Muscle of leg (tissue), 11 donors: Measurements from ENCODE around the gene ZNF627. TPM values are rescaled to one million over a fixed set of nuclear protein-coding genes. Genes with fewer than 3 reads are reported as not detected.
"Not testable (repeated sequence)": the region's sequence is repeated elsewhere in the genome, so short reads cannot be mapped to it uniquely, and the experiment has no call there.

Source experiments
- DNase-seq: peaks from one replicate; pipeline ENCODE4 v3.0.0; 2013
- H3K27ac ChIP-seq: one replicate; pipeline ENCODE4 v1.5.1; 2013; ENCODE audit warnings: mild to moderate bottlenecking, low read length, control low read depth
- H3K27me3 ChIP-seq: one replicate; pipeline ENCODE4 v1.6.1; 2013; ENCODE audit warnings: low read length; ENCODE audit not compliant: control insufficient read depth, insufficient read depth
- H3K36me3 ChIP-seq: one replicate; pipeline ENCODE4 v1.6.1; 2013; ENCODE audit warnings: low read length; ENCODE audit not compliant: control insufficient read depth, insufficient read depth
- H3K4me1 ChIP-seq: one replicate; pipeline ENCODE4 v1.6.1; 2013; ENCODE audit warnings: low read length; ENCODE audit not compliant: control insufficient read depth, insufficient read depth
- H3K4me3 ChIP-seq: one replicate; pipeline ENCODE4 v1.5.1; 2013; ENCODE audit warnings: low read length, control low read depth
- H3K9me3 ChIP-seq: replicated peaks from 2 replicates; pipeline ENCODE4 v1.6.1; 2013; ENCODE audit warnings: low read depth, low read length; ENCODE audit not compliant: control insufficient read depth
- WGBS: methylation state at CpG from one replicate; pipeline ENCODE4 v1.1.5; 2013; ENCODE audit warnings: missing lambda C conversion rate; ENCODE audit not compliant: insufficient coverage; 5-methylcytosine and 5-hydroxymethylcytosine counted together
- polyA plus RNA-seq, 8 donors: library from polyadenylated mRNA; unstranded; fragments of 120-200 nt; gene quantifications; one replicate each; pipeline versions ENCODE4 v1.2.1 to v1.2.3, GENCODE V29; 2013; ENCODE audit warnings: inconsistent platforms in 1 of 8, low replicate concordance in 1 of 8; ENCODE audit not compliant: insufficient read length in 8 of 8, insufficient read depth in 1 of 8
- total RNA-seq: library from RNA; stranded (reverse); fragments of 120-200 nt; gene quantifications from one replicate; pipeline ENCODE4 v1.2.4, GENCODE V29; 2013

Gene ZNF627
- total and polyA plus RNA-seq, 9 donors, result 11.1 to 20.5 (median 13.0) TPM

GRCh38 chr19:11573763-11574162 lies 23.5 kb upstream of the ZNF627 start:
- not testable (repeated sequence) for H3K27ac ChIP-seq, H3K4me1 ChIP-seq, H3K36me3 ChIP-seq, H3K9me3 ChIP-seq, H3K4me3 ChIP-seq, DNase-seq
- WGBS, result 81% methylated on average over 2 of the region's 4 CpGs
- peaks cover 11% of the 10 kb centered on the region for H3K27me3 ChIP-seq

DNA sequence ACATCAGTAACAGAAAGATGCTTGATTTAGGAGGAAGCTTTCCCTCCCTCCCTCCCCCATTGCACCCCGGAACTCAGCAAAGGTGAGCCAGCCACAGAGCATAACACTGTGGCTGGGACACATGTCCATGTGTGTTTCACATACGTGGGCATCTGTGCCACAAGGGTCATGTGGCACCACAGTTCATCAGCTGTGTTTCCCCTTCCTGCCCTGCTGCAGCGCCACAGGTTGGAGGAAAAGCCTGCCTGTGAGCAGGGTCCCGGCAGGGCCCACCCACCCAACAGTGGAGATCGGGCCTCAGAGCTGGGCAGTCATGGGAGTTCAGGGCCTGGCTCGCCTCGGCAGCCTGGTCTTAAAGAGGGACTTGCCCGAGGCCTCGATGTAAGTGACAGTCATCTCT lies 22.6 kb upstream of the ZNF627 start:
- no peak for DNase-seq
- 80% methylated on average over 9 of the region's 9 CpGs for WGBS
- Histone ChIP-seq H3K27me3 (peaks cover 15% of the 10 kb centered on the region), H3K9me3 (no peaks in the 10 kb centered on the region), H3K27ac (no peak overlapping the region), H3K36me3 (no peaks in the 10 kb centered on the region), H3K4me3 (no peak overlapping the region), H3K4me1 (peaks cover 10% of the 10 kb centered on the region)

- H3K4me3 ChIP-seq, result no peak overlapping the region
- peaks cover 15% of the 10 kb centered on the region for H3K27me3 ChIP-seq
- H3K36me3 ChIP-seq, result no peaks in the 10 kb centered on the region
- peaks cover 10% of the 10 kb centered on the region for H3K4me1 ChIP-seq
- no peaks in the 10 kb centered on the region for H3K9me3 ChIP-seq
- WGBS, result 75% methylated on average over 15 of the region's 15 CpGs
- no peak for DNase-seq
- H3K27ac ChIP-seq, result no peak overlapping the region
Measured at GRCh38 chr19:11576227-11576626, 21.1 kb upstream of the ZNF627 start.

GRCh38 chr19:11577451-11578257 lies 19.6 kb upstream of the ZNF627 start, which contains the start of gene ACP5:
TSS of gene ACP5 (minus strand) at chr19:11577645. CDS start at chr19:11577317, 328 bp downstream.
- peaks cover 10% of the 10 kb centered on the region for H3K4me1 ChIP-seq

GRCh38 chr19:11578258-11579142 lies 18.8 kb upstream of the ZNF627 start:
- peak; percentile 56 for DNase-seq
- WGBS, result 7% methylated on average over 55 of the region's 62 CpGs
- H3K4me3 ChIP-seq, result peak overlapping the region; percentile 24
- peaks cover 15% of the 10 kb centered on the region for H3K27me3 ChIP-seq
- H3K36me3 ChIP-seq, result no peaks in the 10 kb centered on the region
- no peaks in the 10 kb centered on the region for H3K9me3 ChIP-seq
- H3K27ac ChIP-seq, result no peak overlapping the region
- H3K4me1 ChIP-seq, result peaks cover 10% of the 10 kb centered on the region

More at GRCh38 chr19:11577451-11578257, 19.6 kb upstream of the ZNF627 start, which contains the start of gene ACP5:
- H3K36me3 ChIP-seq, result no peaks in the 10 kb centered on the region
- no peaks in the 10 kb centered on the region for H3K9me3 ChIP-seq
- H3K4me3 ChIP-seq, result peak within 1 kb of the TSS; percentile 24
- 55% methylated on average over 13 of the region's 18 CpGs for WGBS
- no peak for DNase-seq
- H3K27ac ChIP-seq, result no peak within 1 kb of the TSS
- H3K27me3 ChIP-seq, result peaks cover 15% of the 10 kb centered on the region

GRCh38 chr19:11580116-11580515 lies 17.2 kb upstream of the ZNF627 start:
- DNase-seq, result no peak
- Histone ChIP-seq H3K4me3 (no peak overlapping the region), H3K27me3 (peaks cover 15% of the 10 kb centered on the region), H3K9me3 (no peaks in the 10 kb centered on the region), H3K27ac (no peak overlapping the region), H3K4me1 (peaks cover 10% of the 10 kb centered on the region), H3K36me3 (no peaks in the 10 kb centered on the region)
- no CpG with 5 or more reads among the region's 4 CpGs for WGBS

DNA sequence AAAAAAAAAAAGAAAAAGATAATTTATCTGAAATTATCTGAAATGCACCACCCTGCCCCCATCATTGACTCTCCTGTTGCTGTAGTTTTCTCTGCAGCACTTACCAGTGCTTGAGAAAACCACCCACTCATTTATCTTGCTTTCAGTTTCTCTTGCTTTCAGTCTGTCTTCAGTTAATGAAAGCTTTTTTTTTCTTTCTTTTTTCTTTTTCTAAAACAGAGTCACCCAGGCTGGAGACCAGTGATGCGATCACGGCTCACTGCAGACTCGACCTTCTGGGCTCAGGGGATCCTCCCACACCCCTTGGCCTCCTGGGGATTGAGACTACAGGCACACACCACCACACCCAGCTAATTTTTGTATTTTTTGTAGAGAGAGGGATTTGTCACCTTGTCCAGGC lies 15.5 kb upstream of the ZNF627 start:
- H3K4me1 ChIP-seq, result peaks cover 10% of the 10 kb centered on the region
- no CpG with 5 or more reads among the region's 3 CpGs for WGBS

DNA sequence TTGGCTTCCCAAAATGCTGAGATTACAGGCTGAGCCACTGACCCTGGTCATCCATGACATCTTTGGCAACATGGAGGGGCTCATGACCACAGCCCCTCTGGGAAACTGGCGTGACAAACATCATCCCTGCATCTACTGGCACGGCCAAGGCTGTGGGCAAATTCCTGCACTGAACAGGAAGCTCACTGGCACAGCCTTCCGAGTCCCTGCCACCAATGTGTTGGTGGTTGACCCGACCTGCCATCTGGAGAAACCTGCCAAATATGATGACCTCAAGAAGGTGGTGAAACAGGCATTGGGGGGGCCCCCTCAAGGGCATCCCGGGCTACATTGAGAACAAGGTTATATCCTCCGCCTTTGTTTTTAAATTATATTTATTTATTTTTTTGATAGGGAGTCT lies 11.0 kb upstream of the ZNF627 start:
- no peak overlapping the region for H3K27ac ChIP-seq
- 80% methylated on average over 1 of the region's 6 CpGs for WGBS
- no peak for DNase-seq

More for the DNA sequence above, 15.5 kb upstream of the ZNF627 start:
- Histone ChIP-seq H3K27me3 (peaks cover 15% of the 10 kb centered on the region), H3K9me3 (no peaks in the 10 kb centered on the region), H3K27ac (no peak overlapping the region), H3K4me3 (no peak overlapping the region), H3K36me3 (no peaks in the 10 kb centered on the region)
- DNase-seq, result no peak

GRCh38 chr19:11587302-11587974 lies 9.8 kb upstream of the ZNF627 start:
- no peak overlapping the region for H3K4me3 ChIP-seq
- H3K9me3 ChIP-seq, result no peaks in the 10 kb centered on the region
- H3K27me3 ChIP-seq, result no peaks in the 10 kb centered on the region
- DNase-seq, result peak; percentile 82
- no peaks in the 10 kb centered on the region for H3K36me3 ChIP-seq
- 7% methylated on average over 6 of the region's 7 CpGs for WGBS
- peaks cover 2% of the 10 kb centered on the region for H3K4me1 ChIP-seq
- H3K27ac ChIP-seq, result no peak overlapping the region

More for the DNA sequence above, 11.0 kb upstream of the ZNF627 start:
- H3K36me3 ChIP-seq, result no peaks in the 10 kb centered on the region
- H3K27me3 ChIP-seq, result no peaks in the 10 kb centered on the region
- H3K4me1 ChIP-seq, result peaks cover 2% of the 10 kb centered on the region
- H3K9me3 ChIP-seq, result no peaks in the 10 kb centered on the region
- H3K4me3 ChIP-seq, result no peak overlapping the region
